ENCODE data around the gene CFAP46. TPM values are rescaled to one million over a fixed set of nuclear protein-coding genes. Genes with fewer than 3 reads are reported as not detected.

Gene CFAP46
- total RNA-seq, 1 experiment from 2014 or later, result 3.3 TPM

- TF ChIP-seq ZNF532 (CRISPR knock-in tag; IDR thresholded peaks at IDR 0.05; ENCODE audit: borderline replicate concordance) (no peak), CDX4 (CRISPR knock-in tag; IDR thresholded peaks at IDR 0.05; ENCODE audit: borderline replicate concordance) (no peak), JAZF1 (CRISPR knock-in tag; IDR thresholded peaks at IDR 0.05) (no peak), ELF4 (CRISPR knock-in tag; IDR thresholded peaks at IDR 0.05; ENCODE audit: low read depth) (no peak), RELA (CRISPR knock-in tag; IDR thresholded peaks at IDR 0.05; ENCODE audit: borderline replicate concordance) (no peak), ZSCAN18 (CRISPR knock-in tag; IDR thresholded peaks at IDR 0.05) (no peak), NR1H2 (CRISPR knock-in tag; IDR thresholded peaks at IDR 0.05) (no peak), SMAD4 (CRISPR knock-in tag; IDR thresholded peaks at IDR 0.05) (no peak), TCF7 (CRISPR knock-in tag; IDR thresholded peaks at IDR 0.05; ENCODE audit: low read depth) (no peak), TEAD1 (CRISPR knock-in tag; IDR thresholded peaks at IDR 0.05) (no peak)
Observed at GRCh38 chr10:132883391-132883881, 58.9 kb downstream of the CFAP46 start (continued).

GRCh38 chr10:132882069-132882951 lies 60.1 kb downstream of the CFAP46 start:
- no peaks in the 10 kb centered on the region for H3K36me3 Mint-ChIP-seq
- no peak overlapping the region for H3K27ac Mint-ChIP-seq
- H3K4me3 Mint-ChIP-seq, result no peak overlapping the region
- no peaks in the 10 kb centered on the region for H3K9me3 Mint-ChIP-seq
- H3K4me1 Mint-ChIP-seq, result peaks cover 9% of the 10 kb centered on the region
- no peak for ATAC-seq
- no peaks in the 10 kb centered on the region; the same call in 1 of the 2 replicates for H3K27me3 Mint-ChIP-seq (ENCODE audit: low read depth)
- CTCF ChIA-PET, result no interaction called here
- peak; percentile 3 for DNase-seq (ENCODE audit: low spot score)
- POLR2A ChIA-PET, result interaction anchor here (0.9 kb wide), 1 partner anchor 588 kb away, joined by 3 read pairs; no protein-coding TSS in a partner anchor
- no peak for TF ChIP-seq ERG (CRISPR knock-in tag; IDR thresholded peaks at IDR 0.05)
- TF ChIP-seq ZMAT4 (CRISPR knock-in tag; IDR thresholded peaks at IDR 0.05), result no peak
- no peak for TF ChIP-seq ZNF532 (CRISPR knock-in tag; IDR thresholded peaks at IDR 0.05; ENCODE audit: borderline replicate concordance)
- no peak for TF ChIP-seq PRDM15 (CRISPR knock-in tag; IDR thresholded peaks at IDR 0.05)
- no peak for TF ChIP-seq ZSCAN18 (CRISPR knock-in tag; IDR thresholded peaks at IDR 0.05)
- TF ChIP-seq ZNF423 (CRISPR knock-in tag; IDR thresholded peaks at IDR 0.05), result no peak
